Globus pallidus (tissue), 1 donor: ENCODE data around the gene KRT1.
"Not testable (repeated sequence)": the region's sequence is repeated elsewhere in the genome, so short reads cannot be mapped to it uniquely, and the experiment has no call there.

Source experiments
- DNase-seq: peaks from one replicate; pipeline ENCODE4 v3.0.0-alpha.2; 2015; ENCODE audit warnings: low spot score

KRT1 gene

GRCh38 chr12:52682381-52682660 lies 2.1 kb upstream of the KRT1 start:
- no peak for DNase-seq

- no peak for DNase-seq
Observed at GRCh38 chr12:52681526-52682380, 1.5 kb upstream of the KRT1 start.

- no peak for DNase-seq
Observed at GRCh38 chr12:52679875-52680274, 332 bp downstream of the KRT1 start.

GRCh38 chr12:52677671-52678070 lies 2.5 kb downstream of the KRT1 start:
- DNase-seq = no peak

- no peak for DNase-seq
Observed at GRCh38 chr12:52677126-52677525, 3.1 kb downstream of the KRT1 start.

- no peak for DNase-seq
Observed at GRCh38 chr12:52676163-52676562, 4.0 kb downstream of the KRT1 start.

- no peak for DNase-seq
Observed at GRCh38 chr12:52675301-52675701, 4.9 kb downstream of the KRT1 start.

- no peak for DNase-seq
Observed at GRCh38 chr12:52674433-52674775, 5.8 kb downstream of the KRT1 start.

GRCh38 chr12:52673713-52674432 lies 6.3 kb downstream of the KRT1 start:
- no peak for DNase-seq

- no peak for DNase-seq
Observed at GRCh38 chr12:52673217-52673616, 7.0 kb downstream of the KRT1 start.

GRCh38 chr12:52672321-52672933 lies 7.8 kb downstream of the KRT1 start:
- DNase-seq = no peak

- DNase-seq = no peak
Observed at GRCh38 chr12:52670961-52671360, 9.2 kb downstream of the KRT1 start.

GRCh38 chr12:52670506-52670905 lies 9.7 kb downstream of the KRT1 start:
- DNase-seq = no peak

GRCh38 chr12:52669941-52670340 lies 10.3 kb downstream of the KRT1 start:
- DNase-seq = not testable (repeated sequence)

GRCh38 chr12:52669426-52669825 lies 10.8 kb downstream of the KRT1 start:
- no peak for DNase-seq

GRCh38 chr12:52667931-52668330 lies 12.3 kb downstream of the KRT1 start:
- no peak for DNase-seq

GRCh38 chr12:52667509-52667908 lies 12.7 kb downstream of the KRT1 start:
- no peak for DNase-seq

GRCh38 chr12:52666471-52666870 lies 13.7 kb downstream of the KRT1 start:
- DNase-seq = no peak

GRCh38 chr12:52663420-52663819 lies 16.8 kb downstream of the KRT1 start:
- DNase-seq = no peak

- DNase-seq = no peak
Observed at GRCh38 chr12:52662918-52663229, 17.3 kb downstream of the KRT1 start.

- DNase-seq = no peak
Observed at GRCh38 chr12:52662093-52662917, 17.9 kb downstream of the KRT1 start.

GRCh38 chr12:52661668-52662067 lies 18.5 kb downstream of the KRT1 start:
- no peak for DNase-seq
